Activated CD8-positive, alpha-beta memory T cell treated with anti-CD3 and anti-CD28 coated beads, Interleukin-2, amount 50 U/mL, for 48 hours (primary cell): ENCODE data around the gene GOLM1.
"Not testable (repeated sequence)": the region's sequence is repeated elsewhere in the genome, so short reads cannot be mapped to it uniquely, and the experiment has no call there.

Experiments used
- DNase-seq: peaks from one replicate; pipeline ENCODE4 v3.0.0-alpha.2; 2020

Gene GOLM1, protein sequence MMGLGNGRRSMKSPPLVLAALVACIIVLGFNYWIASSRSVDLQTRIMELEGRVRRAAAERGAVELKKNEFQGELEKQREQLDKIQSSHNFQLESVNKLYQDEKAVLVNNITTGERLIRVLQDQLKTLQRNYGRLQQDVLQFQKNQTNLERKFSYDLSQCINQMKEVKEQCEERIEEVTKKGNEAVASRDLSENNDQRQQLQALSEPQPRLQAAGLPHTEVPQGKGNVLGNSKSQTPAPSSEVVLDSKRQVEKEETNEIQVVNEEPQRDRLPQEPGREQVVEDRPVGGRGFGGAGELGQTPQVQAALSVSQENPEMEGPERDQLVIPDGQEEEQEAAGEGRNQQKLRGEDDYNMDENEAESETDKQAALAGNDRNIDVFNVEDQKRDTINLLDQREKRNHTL

DNA sequence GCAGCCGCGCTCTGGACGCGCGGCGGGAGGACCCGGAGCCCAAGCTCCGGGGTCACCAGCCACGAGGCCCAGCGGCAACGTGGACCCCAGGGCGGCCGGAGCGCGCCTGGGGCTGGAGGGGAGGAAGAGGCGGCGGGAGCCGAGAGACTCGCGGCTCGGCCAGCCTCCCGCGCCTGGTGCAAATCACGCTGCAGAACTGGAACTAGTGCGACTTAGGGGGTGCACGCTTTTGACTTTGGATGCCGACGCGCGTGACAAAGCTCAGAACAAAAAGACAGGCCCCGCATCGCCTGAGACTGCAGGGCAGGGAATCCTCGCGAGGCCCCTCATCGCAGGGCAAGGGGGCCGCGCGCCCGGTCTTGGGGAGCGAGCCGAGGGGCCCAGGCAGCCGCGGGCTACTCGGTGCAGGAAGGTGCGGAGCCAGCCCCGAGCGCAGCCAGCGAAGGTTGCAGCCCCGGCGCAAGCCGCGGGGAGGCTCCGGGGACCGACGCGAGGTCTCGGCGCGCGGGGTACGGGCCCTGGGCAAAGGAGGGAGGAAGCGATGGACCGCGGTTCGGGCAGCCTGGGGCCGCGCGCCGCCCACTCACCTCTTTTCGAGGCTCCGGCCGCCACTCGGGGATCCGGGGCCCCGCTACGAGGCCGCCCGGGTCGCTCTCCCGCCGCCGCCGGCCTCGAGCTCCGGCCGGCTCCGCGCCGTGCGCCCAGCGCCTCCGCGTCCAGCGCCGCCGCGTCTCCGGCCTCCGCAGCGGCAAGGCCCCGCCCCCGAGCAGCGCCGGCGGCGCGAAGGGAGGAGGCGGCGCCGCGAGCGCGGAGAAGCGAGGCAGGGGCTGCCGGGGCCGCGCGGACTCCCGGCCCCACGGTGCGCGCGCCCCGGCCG is at the start of gene GOLM1:
GOLM1 (minus strand) TSS at position 735 of the 877 bp plus-strand sequence. CDS start 20,238 bp downstream, outside the sequence.
- DNase-seq = peak; percentile 71

DNA sequence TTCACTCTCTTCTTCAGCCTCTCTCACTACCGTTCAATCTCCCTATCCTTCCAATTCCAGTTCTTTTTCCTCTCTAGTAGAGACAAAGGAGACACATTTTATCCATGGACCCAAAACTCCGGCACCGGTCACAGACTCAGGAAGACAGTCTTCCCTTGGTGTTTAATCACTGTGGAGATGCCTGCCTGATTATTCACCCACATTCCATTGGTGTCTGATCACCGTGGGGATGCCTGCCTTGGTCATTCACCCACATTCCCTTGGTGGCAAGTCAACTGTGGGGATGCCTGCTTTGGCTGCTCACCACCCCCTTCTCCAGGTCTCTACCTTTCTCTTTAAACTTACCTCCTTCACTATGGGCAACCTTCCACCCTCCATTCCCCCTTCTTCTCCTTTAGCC is 47.3 kb upstream of the GOLM1 start:
- DNase-seq = not testable (repeated sequence)

DNA sequence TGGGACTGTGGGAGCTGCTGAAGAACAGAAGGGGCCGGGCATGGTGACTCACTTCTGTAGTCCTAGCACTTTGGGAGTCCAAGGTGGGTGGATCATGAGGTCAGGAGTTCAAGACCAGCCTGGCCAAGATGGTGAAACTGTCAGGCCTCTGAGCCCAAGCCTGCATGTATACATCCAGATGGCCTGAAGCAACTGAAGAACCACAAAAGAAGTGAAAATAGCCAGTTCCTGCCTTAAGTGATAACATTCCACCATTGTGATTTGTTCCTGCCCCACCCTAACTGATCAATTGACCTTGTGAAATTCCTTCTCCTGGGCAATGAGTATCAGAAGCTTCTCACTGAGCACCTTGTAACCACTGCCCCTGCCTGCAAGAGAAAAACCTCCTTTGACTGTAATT is 46.6 kb upstream of the GOLM1 start:
- not testable (repeated sequence) for DNase-seq

DNA sequence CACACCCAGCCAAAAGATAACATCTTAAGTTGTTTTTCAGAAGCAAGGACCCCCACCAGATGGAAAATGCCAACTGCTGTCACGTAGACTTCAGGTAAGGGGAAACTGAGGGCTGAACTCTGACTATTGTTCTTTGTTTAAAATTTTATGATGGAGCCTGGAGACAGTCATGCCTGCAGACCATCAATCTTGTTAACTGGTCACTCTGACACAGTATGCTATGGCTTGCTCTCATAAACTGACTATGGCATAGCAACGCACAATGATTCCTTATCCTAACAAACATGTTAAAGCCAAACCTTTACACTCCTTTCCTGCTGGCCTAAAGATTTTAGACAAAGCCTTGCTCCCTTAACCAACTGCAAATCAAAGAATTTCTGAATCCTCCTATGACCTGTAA is 43.6 kb upstream of the GOLM1 start:
- DNase-seq = no peak

DNA sequence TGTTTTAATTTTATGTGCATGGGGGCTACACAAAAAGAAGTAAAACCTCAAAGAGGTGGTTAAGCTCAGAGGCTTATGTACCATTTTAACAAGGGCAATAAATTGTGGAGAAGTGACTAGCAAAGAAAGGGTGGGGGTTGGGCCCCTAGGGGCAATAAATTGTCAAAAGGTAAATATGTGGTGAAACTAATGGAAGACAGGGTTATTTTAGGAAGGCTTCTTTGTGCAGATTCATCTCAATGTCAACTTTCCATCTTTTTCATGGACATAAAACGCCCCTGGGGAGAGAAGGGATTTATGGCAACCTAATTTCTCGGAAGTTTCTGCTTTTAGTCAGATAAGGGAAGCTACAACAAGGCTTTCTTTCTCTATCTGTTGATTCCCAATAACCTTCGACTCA is 42.5 kb upstream of the GOLM1 start:
- DNase-seq = no peak

DNA sequence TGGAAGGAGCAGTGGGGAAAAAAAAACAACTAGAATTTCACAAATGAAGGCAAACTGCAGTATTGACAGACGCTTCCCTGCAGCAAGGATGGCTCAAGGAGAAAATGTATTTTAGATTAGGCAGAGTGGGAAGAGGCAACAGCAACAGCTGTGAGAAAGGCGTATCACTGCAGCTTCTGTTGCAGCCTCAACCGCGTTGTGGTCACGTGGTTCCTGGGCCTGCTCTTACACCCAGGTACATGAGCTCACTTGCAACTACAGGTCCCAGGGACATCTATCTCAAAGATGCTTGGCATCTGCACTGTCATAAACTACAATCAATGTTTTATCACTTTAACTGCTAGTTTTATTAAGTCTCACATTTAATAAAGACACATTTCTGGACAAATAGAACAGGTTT is 36.0 kb upstream of the GOLM1 start:
- DNase-seq = no peak

DNA sequence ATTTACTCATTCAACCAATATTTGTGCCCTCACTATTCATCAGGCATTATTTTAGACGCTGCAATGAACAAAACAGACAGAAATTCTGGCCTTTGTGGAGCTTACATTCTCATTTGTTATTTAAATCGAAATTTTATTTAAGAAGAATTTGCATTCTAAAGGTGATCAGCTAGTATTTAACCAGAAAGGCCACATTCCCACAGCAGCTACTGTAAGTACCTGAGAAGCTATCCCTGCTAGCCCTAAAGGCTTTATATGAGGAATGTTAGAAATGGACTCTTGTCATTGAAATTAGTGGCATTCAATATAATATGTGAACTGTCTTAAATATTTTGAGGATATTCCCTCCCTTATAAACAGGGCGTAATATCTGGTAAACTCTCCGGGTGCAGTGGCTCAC is 35.0 kb upstream of the GOLM1 start:
- DNase-seq = no peak

DNA sequence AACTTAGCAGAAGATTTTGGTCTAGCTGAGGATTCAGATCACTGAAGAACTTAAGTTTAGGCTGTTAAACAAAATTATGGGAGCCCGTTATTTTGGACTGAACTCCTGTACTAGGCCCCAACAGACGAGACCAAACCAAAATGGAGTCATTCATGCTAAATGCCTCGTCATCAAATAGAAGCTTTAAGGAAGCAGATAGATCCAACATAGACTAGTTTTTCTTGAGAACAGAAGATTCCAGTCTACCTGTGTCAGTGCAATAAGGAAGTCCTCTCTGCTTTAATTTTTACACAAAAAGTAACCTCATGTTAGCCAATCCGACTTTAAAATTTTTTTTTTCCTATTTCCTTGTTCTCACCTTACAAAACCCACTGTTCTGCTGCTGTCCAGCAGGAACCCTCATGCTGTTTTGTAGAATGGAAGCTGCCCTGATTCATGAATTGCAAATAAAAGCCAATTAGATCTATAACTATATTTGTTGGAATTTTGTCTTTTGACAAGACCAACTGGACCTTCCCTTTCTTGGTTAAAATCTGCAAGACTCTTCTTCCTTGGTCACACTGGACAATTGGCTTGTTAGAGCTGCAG is 29.0 kb upstream of the GOLM1 start:
- DNase-seq = no peak

DNA sequence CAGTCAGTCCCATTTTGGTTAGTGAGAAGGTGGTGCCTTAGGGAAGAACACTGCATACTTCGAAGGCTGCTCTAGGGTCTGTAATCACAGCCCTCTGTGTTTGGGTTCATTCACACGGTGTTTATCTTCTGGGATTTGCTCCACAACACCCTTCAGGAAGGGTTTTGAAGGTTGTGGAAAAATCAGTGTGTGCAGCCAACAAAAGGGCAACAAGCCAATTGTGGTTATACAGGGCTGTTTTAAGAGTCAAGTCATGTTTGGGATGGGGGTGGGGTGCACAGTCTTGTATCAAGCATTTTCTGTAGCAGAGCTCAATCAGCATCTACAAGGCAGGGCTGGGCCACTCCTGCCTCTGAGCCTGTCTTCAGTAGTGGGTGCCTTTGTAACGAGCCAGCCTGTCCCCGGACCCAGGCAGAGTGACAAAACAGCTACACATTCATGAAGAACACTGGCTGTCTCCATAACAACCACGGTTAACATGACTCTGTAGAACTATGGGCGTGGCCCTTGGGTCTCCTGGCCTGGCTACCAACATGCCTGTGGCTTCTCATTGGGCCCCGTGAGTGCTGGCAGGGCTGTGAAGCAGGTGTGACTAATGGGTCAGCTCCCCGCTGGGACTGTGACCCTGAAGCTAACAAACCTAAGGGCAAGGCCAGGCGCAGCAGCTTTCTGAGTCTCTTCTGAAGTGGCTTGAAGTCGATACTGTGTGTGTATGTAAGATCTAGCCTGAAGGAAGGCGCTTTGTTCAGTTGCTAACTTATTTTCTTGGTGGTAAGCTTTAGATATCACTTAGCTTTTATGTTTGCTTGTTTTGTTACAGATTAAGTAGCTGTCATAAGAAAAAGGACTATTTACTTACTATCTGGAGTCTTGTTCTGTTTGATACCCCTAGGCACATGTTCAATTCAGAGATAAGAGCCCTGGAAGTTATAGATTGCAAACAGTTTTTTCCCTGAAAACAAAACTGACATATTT is 27.9 kb upstream of the GOLM1 start:
- DNase-seq = no peak

DNA sequence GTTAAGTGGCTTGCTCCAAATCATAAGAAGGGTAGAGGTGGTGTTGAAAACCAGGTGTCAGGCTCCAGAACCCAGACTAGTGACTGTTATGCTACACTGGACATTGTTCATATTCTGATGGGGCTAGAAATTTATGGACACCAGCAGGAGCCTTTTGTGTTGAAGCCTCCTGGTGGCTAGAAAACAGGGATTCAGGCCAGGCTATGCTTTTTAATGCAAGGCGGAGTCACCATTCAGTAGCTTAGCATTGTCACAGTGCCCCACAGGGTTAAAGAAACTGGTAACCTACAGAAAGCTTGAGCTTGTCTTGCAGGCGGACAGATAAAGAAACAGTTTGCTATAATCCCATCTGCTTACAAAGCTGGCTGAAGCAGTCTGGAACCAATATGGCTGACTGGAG is 23.0 kb upstream of the GOLM1 start:
- no peak for DNase-seq

DNA sequence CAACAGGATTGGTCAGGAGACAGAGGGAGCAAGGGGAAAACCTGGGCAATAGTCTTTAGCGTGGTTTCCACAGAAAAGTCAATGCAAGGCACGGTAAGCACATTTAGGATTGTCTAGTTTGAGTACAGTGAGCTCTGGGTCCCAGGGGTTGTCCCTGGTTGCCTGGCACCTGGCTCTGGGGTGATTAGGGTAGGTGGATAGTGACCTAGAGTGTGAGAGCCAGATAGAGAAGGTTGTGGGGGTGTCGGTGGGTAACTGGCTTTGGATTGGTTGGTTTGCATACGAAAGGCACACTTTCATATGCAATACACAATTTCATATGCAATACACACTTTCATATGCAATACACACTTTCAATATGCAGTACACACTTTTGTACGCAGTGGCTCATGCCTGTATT is 20.1 kb upstream of the GOLM1 start:
- DNase-seq = no peak

DNA sequence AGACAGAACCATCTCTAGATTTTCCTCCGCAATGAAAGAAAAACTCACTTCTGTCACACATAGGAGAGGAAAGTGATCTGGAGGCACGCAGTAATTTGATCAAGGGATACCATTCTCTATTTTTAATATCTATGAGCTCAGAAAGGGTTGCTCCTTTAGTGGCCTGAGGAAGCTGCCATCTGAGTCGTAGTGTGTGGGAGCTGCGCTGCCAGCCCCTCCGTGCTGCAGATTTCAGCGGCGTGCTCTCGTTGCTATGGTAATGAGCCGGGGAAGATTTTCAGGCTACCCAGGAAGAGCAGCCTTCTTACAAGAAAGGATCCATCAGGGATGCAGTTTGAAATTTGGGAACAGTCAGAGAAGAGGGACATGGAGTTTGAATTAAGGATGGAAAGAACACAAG is 17.1 kb upstream of the GOLM1 start:
- DNase-seq = no peak

DNA sequence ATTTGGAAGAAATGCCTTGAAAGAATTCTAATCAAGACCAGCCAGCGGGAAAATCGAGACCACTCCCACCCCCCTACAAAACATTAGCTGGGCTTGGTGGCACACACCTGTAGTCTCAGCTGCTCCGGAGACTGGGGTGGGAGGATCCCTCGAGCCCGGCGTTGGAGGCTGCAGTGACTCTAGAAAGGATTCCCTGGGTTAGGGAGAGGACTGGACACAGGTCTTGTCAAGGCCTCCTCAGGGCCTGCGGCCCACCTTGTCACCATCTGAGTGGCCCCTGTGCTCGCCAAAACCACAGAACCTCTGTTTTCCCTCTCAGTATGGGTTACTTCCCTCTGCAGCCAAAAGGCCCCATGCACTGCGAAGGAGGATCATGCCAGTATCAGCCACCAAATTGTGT is 16.5 kb upstream of the GOLM1 start:
- no peak for DNase-seq

DNA sequence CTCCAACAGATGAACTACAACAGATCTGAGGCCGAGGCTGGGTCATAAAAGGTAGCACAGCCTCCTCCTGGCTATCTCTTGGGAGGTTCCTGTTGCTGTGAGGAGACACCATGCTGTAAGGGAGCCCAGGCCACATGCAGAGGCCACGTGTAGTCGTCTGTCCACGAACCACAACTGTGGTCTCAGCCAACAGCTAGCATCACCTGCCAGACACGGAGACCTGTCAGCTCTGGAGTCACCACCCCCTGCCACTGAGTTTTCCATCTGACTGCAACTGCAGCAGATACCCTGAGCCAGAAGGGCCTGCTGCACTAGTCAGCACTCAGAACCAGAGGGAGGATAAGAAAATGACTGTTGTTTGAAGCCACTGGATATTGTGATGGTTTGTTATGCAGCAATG is 12.7 kb upstream of the GOLM1 start:
- DNase-seq = no peak

DNA sequence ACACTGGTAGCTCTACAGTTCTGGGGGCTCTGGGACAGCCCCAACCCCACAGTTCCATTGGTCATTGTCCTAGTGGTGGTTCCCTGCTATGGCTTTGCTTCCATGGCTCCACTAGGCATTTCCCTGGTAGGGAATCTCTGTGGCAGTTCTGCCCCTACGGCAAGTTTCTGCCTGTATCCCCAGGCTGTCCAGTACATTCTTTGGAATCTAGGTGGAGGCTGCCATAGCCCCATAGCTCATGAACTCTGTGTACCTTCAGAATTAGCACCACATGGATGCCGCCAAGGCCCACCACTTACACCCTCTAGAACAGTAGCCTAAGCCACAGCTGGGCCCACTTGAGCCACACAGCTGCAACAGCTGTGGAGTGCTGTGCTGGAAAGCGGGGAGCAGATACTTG is 3.3 kb upstream of the GOLM1 start:
- DNase-seq = no peak

DNA sequence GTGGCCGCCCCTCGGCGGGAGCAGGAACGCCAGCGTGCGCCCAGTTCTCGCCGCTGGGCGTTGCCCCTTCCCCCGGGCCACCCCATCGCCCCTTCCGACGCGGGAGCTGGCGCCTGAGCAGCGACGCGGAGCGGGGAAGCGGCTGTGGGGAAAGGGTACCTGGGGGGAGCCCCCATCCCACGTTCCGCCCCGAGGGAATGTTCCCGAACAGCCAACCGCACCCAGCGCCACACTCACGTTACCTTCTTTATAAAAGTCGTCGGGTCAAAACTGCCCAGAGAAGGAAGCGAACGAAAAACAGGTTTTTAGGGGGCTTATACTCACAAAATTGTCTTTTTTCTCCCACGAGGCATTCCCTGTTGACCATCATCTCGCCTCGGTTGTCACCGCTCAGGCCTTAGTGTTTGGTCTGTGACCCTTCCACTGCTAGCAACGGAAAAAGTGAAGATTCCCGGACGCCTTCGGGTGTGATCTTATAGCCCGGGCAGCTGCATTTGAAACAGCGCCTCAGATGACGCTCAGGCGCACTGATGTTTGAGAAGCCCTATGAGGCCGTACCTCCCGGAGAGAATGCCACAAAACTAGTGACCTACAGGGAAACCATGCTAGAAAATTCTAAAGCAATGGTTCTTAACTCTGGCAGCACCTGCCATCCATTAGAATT is 475 bp upstream of the GOLM1 start:
- DNase-seq = peak; percentile 56

DNA sequence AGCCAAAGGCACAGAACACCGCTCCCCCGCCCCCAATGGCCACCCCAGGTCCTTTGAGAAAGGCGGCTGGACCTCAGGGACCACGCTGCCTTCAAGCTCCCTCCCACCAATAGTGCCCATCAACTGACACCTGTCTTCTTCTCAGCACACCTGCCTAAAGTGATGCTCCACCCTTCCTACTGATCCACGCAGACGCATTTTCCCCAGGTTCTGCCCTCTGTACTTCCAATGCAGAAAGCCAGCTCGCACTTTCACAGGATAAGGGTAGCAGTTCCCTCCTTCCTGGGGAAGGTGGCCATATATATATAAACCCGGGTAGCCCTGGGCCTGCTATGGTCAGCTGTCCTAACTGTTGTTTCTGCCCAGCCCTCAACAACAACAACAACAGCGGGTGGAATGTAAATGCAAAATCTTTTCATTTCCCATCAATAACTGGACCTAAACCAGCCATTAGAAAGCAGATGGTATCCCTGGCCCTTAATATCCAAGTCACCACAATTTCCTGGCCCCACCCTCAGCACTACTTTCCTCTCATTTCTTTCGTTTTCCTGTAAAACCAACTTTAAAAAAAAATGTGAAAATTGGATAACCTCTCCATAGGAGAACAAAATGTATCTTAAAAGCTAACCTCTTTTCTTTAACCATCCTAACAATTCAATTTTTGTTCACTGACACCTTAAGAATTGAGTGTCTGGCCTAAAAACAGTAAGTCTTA is 1.7 kb downstream of the GOLM1 start:
- DNase-seq = no peak

DNA sequence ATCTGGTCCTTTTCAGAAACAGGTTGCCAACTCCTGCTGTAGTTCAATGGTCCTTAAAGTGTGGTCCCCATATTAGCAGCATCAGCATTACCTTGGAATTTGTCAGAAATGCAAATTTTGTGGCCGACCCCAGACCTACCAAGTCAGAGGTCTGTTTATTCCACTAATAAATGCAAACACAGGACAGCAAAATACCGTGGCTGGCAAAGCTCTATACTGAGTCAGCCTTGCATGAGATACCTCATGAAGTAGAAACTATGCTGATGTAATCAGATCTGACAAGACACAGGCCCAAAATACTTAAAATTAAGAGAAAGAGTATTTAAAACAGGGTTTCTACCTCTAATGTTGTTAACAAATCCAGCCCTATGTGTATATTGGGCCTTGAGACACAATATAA is 3.0 kb downstream of the GOLM1 start:
- DNase-seq = no peak

DNA sequence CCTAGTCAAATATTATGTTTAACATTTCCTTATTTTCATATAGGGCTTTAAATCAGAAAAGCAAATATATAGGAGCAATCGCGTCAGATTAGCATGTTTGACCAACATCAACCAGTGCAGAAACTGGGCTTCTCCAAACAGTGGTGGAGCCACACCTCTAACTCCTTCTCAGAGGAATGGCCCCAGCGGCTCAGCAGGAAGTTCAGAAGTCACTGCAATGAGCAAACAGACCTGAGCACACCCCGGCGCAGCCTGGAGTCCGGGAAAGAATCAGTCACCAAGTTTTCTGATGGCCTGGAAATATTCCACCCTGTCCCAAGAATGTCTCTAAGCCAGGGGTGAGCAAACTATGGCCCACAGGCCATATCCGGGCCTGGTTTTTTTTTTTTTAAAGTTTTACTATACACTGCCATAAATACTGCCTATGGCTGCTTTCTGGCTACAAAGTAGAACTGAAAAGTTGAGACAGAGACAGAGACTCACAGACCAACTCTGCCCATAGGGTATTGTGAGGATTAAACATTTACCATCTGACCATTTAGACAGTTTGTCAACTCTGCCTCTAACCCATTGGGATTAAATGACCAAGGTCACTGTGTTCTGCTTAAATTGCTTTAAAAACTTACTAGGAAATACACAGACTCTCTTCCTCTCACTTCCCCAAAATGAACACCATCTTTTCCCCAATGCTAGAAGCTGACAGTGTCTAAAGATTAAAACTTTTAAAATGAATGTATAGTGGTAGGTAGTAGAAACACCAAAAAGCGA is 5.4 kb downstream of the GOLM1 start:
- no peak for DNase-seq

DNA sequence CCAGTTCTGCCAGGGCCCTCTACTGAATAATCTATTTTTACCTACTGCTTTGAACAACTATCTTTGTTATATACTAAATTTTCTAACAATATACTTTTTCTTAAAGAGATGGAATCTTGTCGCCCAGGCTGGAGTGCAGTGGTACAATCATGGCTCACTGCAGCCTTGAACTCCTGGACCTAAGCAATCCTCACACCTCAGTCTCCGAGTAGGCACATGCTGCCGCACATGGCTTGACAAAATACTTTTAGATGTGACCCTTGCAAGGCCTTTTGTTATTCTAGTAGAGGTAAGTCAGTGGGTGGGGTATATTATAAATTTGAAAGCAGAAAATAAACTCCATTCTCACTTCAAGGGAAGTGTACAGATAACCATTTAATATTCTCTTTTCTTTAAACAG is 7.9 kb downstream of the GOLM1 start:
- DNase-seq = no peak

DNA sequence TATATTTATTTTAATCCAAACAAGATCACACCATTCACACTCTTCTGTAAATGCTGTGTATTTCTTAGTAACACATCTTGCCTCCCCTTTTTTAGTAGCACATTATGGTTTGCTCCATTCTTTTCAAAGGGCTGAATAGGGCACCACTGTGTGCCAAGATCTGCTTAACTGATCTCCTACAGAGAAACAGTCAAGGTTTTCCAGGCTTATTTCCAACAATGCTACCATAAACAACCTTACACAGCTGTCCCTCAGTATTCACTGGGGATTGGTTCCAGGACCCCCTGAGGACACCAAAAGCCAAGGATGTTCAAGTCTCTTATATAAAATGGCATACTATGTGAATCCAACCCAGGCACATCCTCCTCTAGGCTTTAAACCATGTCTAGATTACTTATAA is 16.5 kb downstream of the GOLM1 start:
- DNase-seq = no peak
